SK-N-SH (cell line): ENCODE results near the gene TMEM167A. TPM values are rescaled to one million over a fixed set of nuclear protein-coding genes. Genes with fewer than 3 reads are reported as not detected.

Source experiments
- CTCF ChIA-PET: fragments of 300-600, 350-600 bp; formaldehyde crosslinking; extraction: SDS; loops from one replicate; lab custom pipeline; 2021; lab: Yijun Ruan, JAX
- POLR2A ChIA-PET: fragments of 350-600 bp; sonication (Branson Sonifier 250); formaldehyde crosslinking; extraction: SDS; loops from one replicate; lab custom pipeline; 2020; ENCODE audit warnings: antibody characterized with exemption, inconsistent platforms; lab: Yijun Ruan, JAX
- DNase-seq: peaks from one replicate; pipeline ENCODE4 v3.0.0; 2012
- H2AFZ ChIP-seq: fragments of 200-600 bp; sonication (generic); 2 replicates; pipeline ENCODE4 v1.8.1; 2016; ENCODE audit warnings: antibody characterized with exemption, mild to moderate bottlenecking, low read depth
- H3F3A ChIP-seq: fragments of 200-600 bp; sonication (generic); replicated peaks from 2 replicates; pipeline ENCODE3; 2016; ENCODE audit warnings: antibody characterized with exemption, mild to moderate bottlenecking; ENCODE audit not compliant: insufficient read depth
- H3K27ac ChIP-seq, 2 experiments: fragments of 200-500 bp in 1 of 2; fragments of 200-600 bp in 1 of 2; sonication (Bioruptor generic) in 1 of 2; sonication (generic), shearing (Covaris generic) in 1 of 2; 2 replicates each; pipeline versions ENCODE4 v1.5.1 to v1.6.1; 2014 to 2016; ENCODE audit warnings: low read depth in 2 of 2, inconsistent platforms in 1 of 2, low read length in 1 of 2, mild to moderate bottlenecking in 1 of 2, mixed read lengths in 1 of 2
- H3K27me3 ChIP-seq: fragments of 200-600 bp; sonication (generic), shearing (Covaris generic); 2 replicates; pipeline ENCODE4 v1.6.1; 2016; ENCODE audit warnings: mixed run types; ENCODE audit not compliant: insufficient read depth
- H3K36me3 ChIP-seq, 2 experiments: fragments of 200-500 bp in 1 of 2; fragments of 200-600 bp in 1 of 2; sonication (Bioruptor generic) in 1 of 2; sonication (generic) in 1 of 2; replicated peaks in 1 of 2; 2 replicates each; pipeline versions ENCODE3 to v1.5.1; 2014 to 2016; ENCODE audit warnings: low read length in 1 of 2, mild to moderate bottlenecking in 1 of 2; ENCODE audit not compliant: insufficient read depth in 2 of 2, control insufficient read depth in 1 of 2
- H3K4me1 ChIP-seq, 2 experiments: fragments of 200-500 bp in 1 of 2; fragments of 200-600 bp in 1 of 2; sonication (Bioruptor generic) in 1 of 2; sonication (generic), shearing (Covaris generic) in 1 of 2; 2 replicates each; pipeline versions ENCODE4 v1.5.1 to v1.6.1; 2014 to 2016; ENCODE audit warnings: low read depth in 1 of 2, low read length in 1 of 2, mixed run types in 1 of 2; ENCODE audit not compliant: insufficient read depth in 2 of 2, control insufficient read depth in 1 of 2
- H3K4me2 ChIP-seq: fragments of 200-600 bp; sonication (generic), shearing (Covaris generic); 2 replicates; pipeline ENCODE4 v1.6.1; 2017; ENCODE audit warnings: mixed run types
- H3K4me3 ChIP-seq, 2 experiments: fragments of 200-500 bp in 1 of 2; fragments of 200-600 bp in 1 of 2; sonication (Bioruptor generic) in 1 of 2; sonication (generic), shearing (Covaris generic) in 1 of 2; 2 replicates each; pipeline versions ENCODE4 v1.5.1 to v1.8.1; 2014 to 2016; ENCODE audit warnings: low read depth in 2 of 2, inconsistent platforms in 1 of 2, low read length in 1 of 2, mild to moderate bottlenecking in 1 of 2, mixed read lengths in 1 of 2, moderate library complexity in 1 of 2
- H3K79me2 ChIP-seq: fragments of 200-600 bp; sonication (generic); 2 replicates; pipeline ENCODE4 v1.8.1; 2017; ENCODE audit warnings: mild to moderate bottlenecking; ENCODE audit not compliant: insufficient read depth
- H3K9ac ChIP-seq: fragments of 200-600 bp; sonication (generic); 2 replicates; pipeline ENCODE4 v1.6.1; 2017; ENCODE audit warnings: mixed run types
- H3K9me2 ChIP-seq: fragments of 200-600 bp; sonication (generic); 2 replicates; pipeline ENCODE4 v1.6.1; 2017; ENCODE audit warnings: mixed run types
- H3K9me3 ChIP-seq: fragments of 200-600 bp; sonication (generic); 2 replicates; pipeline ENCODE4 v1.6.1; 2017; ENCODE audit warnings: mixed run types, mild to moderate bottlenecking, moderate library complexity
- H4K20me1 ChIP-seq: fragments of 200-600 bp; sonication (generic); 2 replicates; pipeline ENCODE4 v1.6.1; 2017; ENCODE audit warnings: mild to moderate bottlenecking, mixed run types; ENCODE audit not compliant: insufficient read depth
- CHD2 ChIP-seq: fragments of 150-350 bp; IDR thresholded peaks from 2 replicates; pipeline ENCODE4 v1.6.1; 2018; ENCODE audit warnings: low read length; ENCODE audit not compliant: partially characterized antibody
- EZH2phosphoT487 ChIP-seq: fragments of 200-600 bp; sonication (generic); IDR thresholded peaks from 2 replicates; pipeline ENCODE4 v1.6.1; 2017; ENCODE audit warnings: low read depth, mixed run types, mild to moderate bottlenecking, antibody characterized with exemption, moderate library complexity, borderline replicate concordance
- FOSL2 ChIP-seq: IDR thresholded peaks from 2 replicates; pipeline ENCODE4 v1.4.0; 2012; ENCODE audit warnings: low read depth, mild to moderate bottlenecking, moderate library complexity, borderline replicate concordance
- FOXJ3 ChIP-seq: sonication (generic); formaldehyde crosslinking; IDR thresholded peaks from 2 replicates; pipeline ENCODE4 v1.5.1; 2020; ENCODE audit warnings: mild to moderate bottlenecking, missing genetic modification reagents
- FOXM1 ChIP-seq: IDR thresholded peaks from 2 replicates; pipeline ENCODE4 v1.4.0; 2012; ENCODE audit warnings: low read depth, mild to moderate bottlenecking
- GABPA ChIP-seq: IDR thresholded peaks from 2 replicates; pipeline ENCODE4 v1.4.0; 2012; ENCODE audit warnings: low read depth, mild to moderate bottlenecking
- GATA2 ChIP-seq: sonication (generic); formaldehyde crosslinking; IDR thresholded peaks from 2 replicates; pipeline ENCODE4 v1.5.0; 2020; ENCODE audit warnings: mild to moderate bottlenecking, missing genetic modification reagents
- JUND ChIP-seq: IDR thresholded peaks from 2 replicates; pipeline ENCODE4 v1.4.0; 2012
- MAX ChIP-seq: IDR thresholded peaks from 2 replicates; pipeline ENCODE4 v1.4.0; 2012; ENCODE audit warnings: low read depth
- MEF2A ChIP-seq: IDR thresholded peaks from 2 replicates; pipeline ENCODE4 v1.4.0; 2012; ENCODE audit warnings: low read depth, borderline replicate concordance
- MXI1 ChIP-seq: IDR thresholded peaks from 2 replicates; pipeline ENCODE4 v1.6.1; 2012; ENCODE audit warnings: mild to moderate bottlenecking, low read depth, low read length, improper control_type of control experiment
- NFIC ChIP-seq: IDR thresholded peaks from 2 replicates; pipeline ENCODE4 v1.4.0; 2012; ENCODE audit warnings: borderline replicate concordance
- NRF1 ChIP-seq: IDR thresholded peaks from 2 replicates; pipeline ENCODE4 v1.6.1; 2012; ENCODE audit warnings: low read depth, mild to moderate bottlenecking, low read length
- RAD21 ChIP-seq: IDR thresholded peaks from 2 replicates; pipeline ENCODE4 v1.6.1; 2012; ENCODE audit warnings: mild to moderate bottlenecking, low read length
- RCOR1 ChIP-seq: fragments of 150-350 bp; IDR thresholded peaks from 2 replicates; pipeline ENCODE4 v1.6.1; 2017; ENCODE audit warnings: antibody characterized with exemption, low read length
- RFX5 ChIP-seq: IDR thresholded peaks from 2 replicates; pipeline ENCODE4 v1.6.1; 2012; ENCODE audit warnings: mild to moderate bottlenecking, improper control_type of control experiment, low read length
- SIN3A ChIP-seq: IDR thresholded peaks from 2 replicates; pipeline ENCODE4 v1.6.1; 2012; ENCODE audit warnings: low read depth, mild to moderate bottlenecking, low read length, moderate library complexity, borderline replicate concordance
- TAF1 ChIP-seq: IDR thresholded peaks from 2 replicates; pipeline ENCODE4 v1.6.1; 2012; ENCODE audit warnings: low read depth, mild to moderate bottlenecking, low read length, moderate library complexity, borderline replicate concordance
- TCF12 ChIP-seq: IDR thresholded peaks from 2 replicates; pipeline ENCODE4 v1.4.0; 2012
- TEAD4 ChIP-seq: IDR thresholded peaks from 2 replicates; pipeline ENCODE4 v1.4.0; 2012; ENCODE audit warnings: mild to moderate bottlenecking, borderline replicate concordance; ENCODE audit not compliant: insufficient read depth
- USF1 ChIP-seq: IDR thresholded peaks from 2 replicates; pipeline ENCODE4 v1.4.0; 2012; ENCODE audit warnings: low read depth, borderline replicate concordance
- USF2 ChIP-seq: fragments of 150-350 bp; IDR thresholded peaks from 2 replicates; pipeline ENCODE4 v1.6.1; 2017; ENCODE audit warnings: antibody characterized with exemption, low read length, low read depth, borderline replicate concordance
- YY1 ChIP-seq: IDR thresholded peaks from 2 replicates; pipeline ENCODE4 v1.4.0; 2012; ENCODE audit warnings: low read depth, mild to moderate bottlenecking
- WGBS: methylation state at CpG from one replicate; pipeline ENCODE4 v1.1.6; 2017; ENCODE audit warnings: low lambda C conversion rate; 5-methylcytosine and 5-hydroxymethylcytosine counted together
- polyA plus RNA-seq, 3 experiments: library from polyadenylated mRNA; depleted of rRNA; stranded (reverse); fragments of >200 nt; gene quantifications; 2 replicates each; pipeline ENCODE4 v1.2.3, GENCODE V29; 2012
- TF ChIP-seq, protein P1 (sequence below): fragments of 200-600 bp; sonication (generic); IDR thresholded peaks from 2 replicates; pipeline ENCODE4 v1.6.1; 2017; ENCODE audit warnings: antibody characterized with exemption, mild to moderate bottlenecking, moderate library complexity
- TF ChIP-seq, protein P2 (sequence below): IDR thresholded peaks from 2 replicates; pipeline ENCODE4; 2012

The TMEM167A gene
- polyA plus RNA-seq, 1 of the 3 experiments (the other 2 are of a cell fraction), result 23.7 TPM

- WGBS, result 56% methylated on average over 2 of the region's 2 CpGs
- Histone ChIP-seq H3K27ac (no peak overlapping the region), H3K9ac (no peak overlapping the region), H3K27me3 (no peaks in the 10 kb centered on the region), H2AFZ (no peak overlapping the region), H3K9me3 (no peaks in the 10 kb centered on the region), H3F3A (no peaks in the 10 kb centered on the region), H4K20me1 (no peaks in the 10 kb centered on the region), H3K79me2 (no peaks in the 10 kb centered on the region), H3K9me2 (no peaks in the 10 kb centered on the region), H3K36me3 (peaks cover 0 to 6% of the 10 kb centered on the region in 2 experiments), H3K4me1 (no peaks in the 10 kb centered on the region), H3K4me3 (no peak overlapping the region), H3K4me2 (no peak overlapping the region)
- TF ChIP-seq MEF2A (no peak), TAF1 (no peak), MAX (no peak), GABPA (no peak), FOSL2 (no peak), TEAD4 (no peak), RAD21 (no peak), RCOR1 (no peak), FOXJ3 (CRISPR knock-in tag) (no peak), YY1 (no peak), EZH2phosphoT487 (no peak), NFIC (no peak), GATA2 (CRISPR knock-in tag) (no peak)
- TF ChIP-seq, protein P1, sequence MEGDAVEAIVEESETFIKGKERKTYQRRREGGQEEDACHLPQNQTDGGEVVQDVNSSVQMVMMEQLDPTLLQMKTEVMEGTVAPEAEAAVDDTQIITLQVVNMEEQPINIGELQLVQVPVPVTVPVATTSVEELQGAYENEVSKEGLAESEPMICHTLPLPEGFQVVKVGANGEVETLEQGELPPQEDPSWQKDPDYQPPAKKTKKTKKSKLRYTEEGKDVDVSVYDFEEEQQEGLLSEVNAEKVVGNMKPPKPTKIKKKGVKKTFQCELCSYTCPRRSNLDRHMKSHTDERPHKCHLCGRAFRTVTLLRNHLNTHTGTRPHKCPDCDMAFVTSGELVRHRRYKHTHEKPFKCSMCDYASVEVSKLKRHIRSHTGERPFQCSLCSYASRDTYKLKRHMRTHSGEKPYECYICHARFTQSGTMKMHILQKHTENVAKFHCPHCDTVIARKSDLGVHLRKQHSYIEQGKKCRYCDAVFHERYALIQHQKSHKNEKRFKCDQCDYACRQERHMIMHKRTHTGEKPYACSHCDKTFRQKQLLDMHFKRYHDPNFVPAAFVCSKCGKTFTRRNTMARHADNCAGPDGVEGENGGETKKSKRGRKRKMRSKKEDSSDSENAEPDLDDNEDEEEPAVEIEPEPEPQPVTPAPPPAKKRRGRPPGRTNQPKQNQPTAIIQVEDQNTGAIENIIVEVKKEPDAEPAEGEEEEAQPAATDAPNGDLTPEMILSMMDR, result no peak
- POLR2A ChIA-PET, result no interaction called here
- CTCF ChIA-PET, result no interaction called here
- DNase-seq, result no peak
Observed at GRCh38 chr5:83126501-83126900, 49.3 kb upstream of the TMEM167A start.

- H3K9me3 ChIP-seq, result no peaks in the 10 kb centered on the region
- no peak overlapping the region for H3K4me3 ChIP-seq
- no peak overlapping the region for H3K9ac ChIP-seq
- CTCF ChIA-PET, result no interaction called here
- 79% methylated on average over 7 of the region's 7 CpGs for WGBS
- no peak overlapping the region for H2AFZ ChIP-seq
- H3K27me3 ChIP-seq, result no peaks in the 10 kb centered on the region
- no peaks in the 10 kb centered on the region for H3K9me2 ChIP-seq
- DNase-seq, result no peak
- no peaks in the 10 kb centered on the region for H4K20me1 ChIP-seq
- H3K27ac ChIP-seq, result no peak overlapping the region
- no peaks in the 10 kb centered on the region for H3F3A ChIP-seq
- no peaks in the 10 kb centered on the region for H3K79me2 ChIP-seq
- H3K4me2 ChIP-seq, result no peak overlapping the region
- peaks cover 0 to 6% of the 10 kb centered on the region in 2 experiments for H3K36me3 ChIP-seq
- no peaks in the 10 kb centered on the region for H3K4me1 ChIP-seq
- POLR2A ChIA-PET, result no interaction called here
- TF ChIP-seq USF2, result no peak
- TF ChIP-seq, protein P1, result no peak
- TF ChIP-seq, protein P2, sequence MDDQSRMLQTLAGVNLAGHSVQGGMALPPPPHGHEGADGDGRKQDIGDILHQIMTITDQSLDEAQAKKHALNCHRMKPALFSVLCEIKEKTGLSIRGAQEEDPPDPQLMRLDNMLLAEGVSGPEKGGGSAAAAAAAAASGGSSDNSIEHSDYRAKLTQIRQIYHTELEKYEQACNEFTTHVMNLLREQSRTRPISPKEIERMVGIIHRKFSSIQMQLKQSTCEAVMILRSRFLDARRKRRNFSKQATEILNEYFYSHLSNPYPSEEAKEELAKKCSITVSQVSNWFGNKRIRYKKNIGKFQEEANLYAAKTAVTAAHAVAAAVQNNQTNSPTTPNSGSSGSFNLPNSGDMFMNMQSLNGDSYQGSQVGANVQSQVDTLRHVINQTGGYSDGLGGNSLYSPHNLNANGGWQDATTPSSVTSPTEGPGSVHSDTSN, result no peak
- no peak for TF ChIP-seq RFX5
- TF ChIP-seq GABPA, result no peak
- TF ChIP-seq FOSL2, result no peak
- no peak for TF ChIP-seq JUND
- no peak for TF ChIP-seq USF1
- no peak for TF ChIP-seq FOXM1
- TF ChIP-seq MXI1, result no peak
- no peak for TF ChIP-seq CHD2
- no peak for TF ChIP-seq SIN3A
- no peak for TF ChIP-seq NRF1
- no peak for TF ChIP-seq TCF12
Observed at GRCh38 chr5:83125560-83125959, 48.4 kb upstream of the TMEM167A start.
